ENCODE data around the gene HDAC4.
A peak's percentile ranks its signal among the peaks of the same experiment; 100 is the strongest.

Gene HDAC4

DNA sequence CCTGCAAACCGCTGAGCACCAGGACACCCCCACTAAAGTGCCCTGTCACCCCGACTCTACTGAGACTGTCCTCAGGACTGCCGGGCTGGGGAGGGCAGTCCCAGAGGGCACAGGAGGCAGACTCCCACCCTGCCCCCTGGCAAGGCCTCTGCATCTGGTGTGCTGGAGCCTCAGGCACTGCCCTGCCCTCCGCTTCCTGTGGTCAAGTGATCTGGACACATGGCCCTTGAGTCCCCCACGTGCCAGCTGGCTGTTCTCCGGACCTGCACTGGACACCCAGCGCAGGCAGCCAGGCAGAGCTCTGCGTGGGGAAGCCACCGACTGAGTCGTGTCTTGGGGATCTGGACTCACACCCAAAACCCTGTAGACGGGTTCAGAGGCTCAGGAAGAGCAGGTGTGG lies 335.3 kb downstream of the HDAC4 start:
- DNase-seq (ENCODE audit: low spot score), result no peak

DNA sequence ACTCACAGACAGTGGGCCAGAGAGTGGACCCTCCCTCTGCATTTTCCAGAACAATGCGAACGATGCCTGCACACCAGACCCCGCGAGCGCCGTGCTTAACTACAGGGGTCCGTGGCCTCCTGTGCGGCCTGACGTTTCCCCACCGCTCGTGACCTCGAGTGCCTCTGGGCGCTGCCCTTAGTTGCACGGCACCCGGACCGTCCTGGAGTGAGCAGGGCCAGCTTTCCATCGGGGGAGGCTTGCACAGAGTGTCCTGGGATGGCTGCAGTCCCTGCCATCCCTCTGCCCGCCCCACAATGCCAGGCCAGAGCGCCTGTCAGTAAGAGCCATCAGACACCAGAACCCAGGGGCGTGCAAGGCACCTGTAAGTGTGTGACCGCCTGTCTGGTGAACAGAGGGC lies 335.9 kb downstream of the HDAC4 start:
- DNase-seq (ENCODE audit: low spot score), result no peak

DNA sequence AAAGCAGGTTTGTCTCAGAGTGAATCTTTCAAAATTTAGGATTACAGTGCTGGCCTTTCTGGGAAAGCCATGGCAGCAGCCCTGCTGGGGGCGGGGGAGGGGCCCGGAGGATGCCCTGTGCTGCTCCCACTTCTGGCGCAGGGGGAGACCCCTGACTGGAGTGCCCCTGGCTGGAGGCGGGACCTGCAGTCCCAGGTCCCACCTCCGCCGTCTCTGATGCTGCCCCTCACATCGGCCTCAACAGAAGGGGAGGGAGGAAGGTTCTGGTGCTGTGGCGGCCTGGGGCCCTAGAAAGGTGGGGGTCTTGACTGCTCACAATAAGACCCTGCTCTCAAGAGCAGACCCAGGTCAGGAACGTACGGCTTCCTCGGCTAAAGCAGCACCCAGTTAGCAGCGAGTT lies 336.6 kb downstream of the HDAC4 start:
- DNase-seq (ENCODE audit: low spot score), result no peak

DNA sequence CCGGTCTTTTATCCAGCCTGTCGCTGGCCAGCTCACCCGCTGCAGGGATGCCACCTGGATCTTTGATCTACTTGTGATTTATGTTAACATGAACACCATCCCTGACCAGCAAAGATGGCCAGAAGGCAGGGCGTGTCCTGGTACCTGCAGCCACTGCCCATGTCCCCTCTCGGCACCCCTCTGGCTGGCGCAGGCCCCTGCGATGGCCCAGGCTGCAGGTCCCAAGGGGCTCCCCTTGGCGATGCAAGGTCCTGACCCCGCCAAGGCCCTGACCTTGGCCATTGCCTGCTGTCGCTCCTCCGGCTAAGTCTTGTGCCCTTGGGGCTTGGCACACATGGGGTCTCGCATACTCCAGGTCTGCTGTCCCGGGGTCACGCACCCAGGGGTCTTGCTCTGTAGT lies 338.1 kb downstream of the HDAC4 start:
- no peak for DNase-seq (ENCODE audit: low spot score)

DNA sequence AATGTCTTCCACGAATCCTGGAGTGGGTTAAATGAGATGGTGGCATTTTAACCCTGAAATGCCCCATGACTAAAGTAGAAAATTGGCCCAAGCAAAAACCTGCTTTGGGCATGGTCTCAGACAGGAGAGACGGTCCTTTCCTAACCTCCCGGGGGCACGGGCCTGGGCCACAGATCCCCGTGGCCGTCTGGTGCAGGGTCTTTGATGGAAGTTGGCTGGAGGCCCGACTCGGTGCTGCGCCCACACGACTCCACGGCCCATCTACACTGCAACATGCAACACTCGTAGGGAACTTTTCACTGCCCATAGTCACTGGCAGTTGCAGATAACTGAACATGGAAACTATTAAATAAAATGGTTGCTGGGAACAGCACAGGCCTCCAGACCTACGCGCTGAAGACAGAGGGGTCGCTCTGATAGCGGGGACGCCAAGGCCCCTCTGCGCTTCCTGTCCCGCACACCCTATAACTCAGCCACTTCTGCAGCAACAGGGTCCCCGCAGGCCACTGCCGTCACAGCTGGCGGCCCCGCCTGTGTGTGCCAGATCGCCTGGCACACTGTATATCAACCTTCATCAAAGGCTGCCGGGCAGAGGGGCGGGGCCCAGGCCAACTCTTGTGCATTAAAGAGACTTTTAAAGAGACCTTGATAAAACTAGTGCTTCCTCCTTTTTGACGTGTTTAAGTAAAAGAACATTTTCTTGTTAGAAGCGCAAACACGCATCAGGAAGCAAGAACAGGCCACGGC lies 338.8 kb downstream of the HDAC4 start:
- DNase-seq (ENCODE audit: low spot score), result no peak

DNA sequence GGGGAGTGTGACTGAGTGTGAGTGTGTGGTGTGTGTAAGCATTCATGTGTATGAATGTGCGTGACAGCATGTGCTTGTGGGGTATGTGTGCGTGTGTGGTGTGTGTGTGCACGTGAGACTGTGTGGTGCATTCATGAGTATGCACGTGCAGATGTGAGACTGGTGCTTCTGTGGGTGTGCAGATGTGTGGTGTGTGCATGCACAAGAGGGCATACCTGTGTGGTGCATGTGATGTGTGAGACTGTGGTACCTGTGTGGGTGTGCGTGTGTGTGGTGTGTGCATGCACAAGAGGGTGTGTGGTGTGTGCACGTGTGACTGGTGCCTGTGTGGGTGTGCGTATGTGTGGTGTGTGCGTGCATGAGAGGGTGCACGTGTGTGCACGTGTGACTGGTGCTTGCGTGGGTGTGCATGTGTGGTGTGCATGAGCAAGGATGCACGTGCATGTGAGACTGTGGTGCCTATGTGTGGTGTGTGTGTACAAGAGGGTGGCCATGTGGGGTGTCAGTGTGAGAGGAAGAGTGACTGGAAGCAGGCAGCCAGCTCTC lies 339.6 kb downstream of the HDAC4 start:
- DNase-seq (ENCODE audit: low spot score), result no peak

DNA sequence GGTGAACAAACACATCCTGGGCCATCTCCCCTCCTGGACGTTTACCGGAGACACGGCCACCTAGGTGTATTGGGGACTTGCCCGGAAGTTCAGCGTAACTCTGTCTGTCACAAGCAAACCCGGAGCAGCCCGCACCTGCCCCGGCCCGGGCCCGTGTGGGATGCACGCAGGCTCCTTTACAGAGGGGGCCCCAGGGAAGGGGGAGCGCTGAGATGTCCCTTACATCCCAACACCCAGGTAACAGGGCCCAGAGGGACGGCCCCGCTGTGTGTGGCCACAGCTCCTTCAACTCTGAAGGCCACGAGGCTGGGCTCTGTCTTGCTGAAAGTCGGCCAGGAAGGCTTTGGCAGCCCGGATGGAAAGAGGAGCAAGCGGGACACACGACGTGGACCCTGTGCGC lies 340.1 kb downstream of the HDAC4 start:
- DNase-seq (ENCODE audit: low spot score), result no peak

DNA sequence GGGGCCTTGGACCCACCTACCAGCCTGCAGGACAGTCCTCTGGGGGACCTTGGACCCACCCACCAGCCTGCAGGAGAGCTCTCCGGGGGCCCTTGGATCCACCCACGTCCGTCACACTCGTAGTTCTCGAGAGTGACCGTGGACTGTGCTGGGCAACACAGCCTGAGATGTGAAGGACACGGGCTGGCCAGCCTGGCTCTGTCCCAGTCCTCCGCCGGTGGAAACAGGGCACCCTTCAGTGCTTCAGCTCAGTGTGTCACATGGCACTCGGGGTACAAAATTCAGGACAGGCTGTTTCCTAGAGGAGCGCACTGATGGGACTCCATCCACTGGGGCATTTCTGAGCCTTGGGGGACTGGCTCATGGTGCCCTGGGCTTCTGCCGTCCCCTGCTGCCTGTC lies 341.0 kb downstream of the HDAC4 start:
- DNase-seq (ENCODE audit: low spot score), result no peak

DNA sequence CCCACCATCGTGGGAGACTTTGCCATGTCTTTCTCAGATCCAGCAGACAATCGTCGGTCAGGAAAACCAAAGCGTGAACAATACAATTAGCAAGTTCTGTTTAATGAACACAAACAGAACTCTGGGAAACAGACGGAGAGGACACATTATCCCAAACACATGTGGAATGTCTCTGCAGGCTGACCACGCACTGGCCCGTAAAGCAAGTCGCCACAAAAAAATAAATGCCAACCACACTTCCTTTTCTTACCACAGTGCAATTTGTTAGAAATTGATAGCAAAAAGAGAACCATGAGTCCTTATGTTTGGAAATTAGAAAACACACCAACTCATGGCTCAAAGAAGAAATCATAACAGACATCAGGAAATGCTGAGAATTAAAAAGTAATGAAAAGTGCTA lies 342.1 kb downstream of the HDAC4 start:
- DNase-seq (ENCODE audit: low spot score), result no peak

DNA sequence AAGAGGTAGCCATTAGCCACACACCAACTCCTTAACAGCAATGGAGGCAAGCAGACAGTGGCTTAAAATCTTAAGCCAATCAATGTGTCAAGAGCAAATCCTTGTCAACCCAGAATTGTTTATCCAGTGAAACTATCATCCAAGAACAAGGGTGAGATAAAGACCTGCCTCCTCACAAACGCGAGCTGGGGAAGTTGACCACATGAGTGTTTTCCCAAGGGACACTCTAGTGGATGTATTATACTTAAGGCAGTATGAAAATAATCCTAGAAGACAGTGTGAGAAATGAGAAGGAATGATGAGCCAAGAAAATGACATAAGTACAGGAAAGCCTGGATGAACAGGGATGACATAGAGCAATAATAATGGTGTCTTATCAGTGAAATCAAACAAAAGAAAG lies 343.3 kb downstream of the HDAC4 start:
- no peak for DNase-seq (ENCODE audit: low spot score)

DNA sequence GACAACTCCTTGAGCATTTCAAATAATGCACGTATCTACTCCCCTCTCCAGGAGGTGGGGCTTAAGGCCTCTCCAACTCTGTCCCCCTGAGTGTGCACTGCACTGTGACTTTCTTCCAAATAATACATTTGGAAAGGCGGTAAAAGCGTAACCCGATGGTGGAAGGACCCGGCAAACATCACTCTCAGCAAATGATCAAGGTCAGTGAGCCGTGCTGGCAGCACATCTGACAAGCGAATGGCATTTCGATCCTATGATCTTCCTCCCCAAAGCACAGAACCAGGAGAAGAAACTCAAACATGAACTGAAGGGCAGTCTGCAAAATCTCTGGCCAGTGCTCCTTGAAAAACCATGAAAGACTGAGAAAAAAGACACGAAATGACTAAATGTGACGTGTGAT lies 344.2 kb downstream of the HDAC4 start:
- no peak for DNase-seq (ENCODE audit: low spot score)

DNA sequence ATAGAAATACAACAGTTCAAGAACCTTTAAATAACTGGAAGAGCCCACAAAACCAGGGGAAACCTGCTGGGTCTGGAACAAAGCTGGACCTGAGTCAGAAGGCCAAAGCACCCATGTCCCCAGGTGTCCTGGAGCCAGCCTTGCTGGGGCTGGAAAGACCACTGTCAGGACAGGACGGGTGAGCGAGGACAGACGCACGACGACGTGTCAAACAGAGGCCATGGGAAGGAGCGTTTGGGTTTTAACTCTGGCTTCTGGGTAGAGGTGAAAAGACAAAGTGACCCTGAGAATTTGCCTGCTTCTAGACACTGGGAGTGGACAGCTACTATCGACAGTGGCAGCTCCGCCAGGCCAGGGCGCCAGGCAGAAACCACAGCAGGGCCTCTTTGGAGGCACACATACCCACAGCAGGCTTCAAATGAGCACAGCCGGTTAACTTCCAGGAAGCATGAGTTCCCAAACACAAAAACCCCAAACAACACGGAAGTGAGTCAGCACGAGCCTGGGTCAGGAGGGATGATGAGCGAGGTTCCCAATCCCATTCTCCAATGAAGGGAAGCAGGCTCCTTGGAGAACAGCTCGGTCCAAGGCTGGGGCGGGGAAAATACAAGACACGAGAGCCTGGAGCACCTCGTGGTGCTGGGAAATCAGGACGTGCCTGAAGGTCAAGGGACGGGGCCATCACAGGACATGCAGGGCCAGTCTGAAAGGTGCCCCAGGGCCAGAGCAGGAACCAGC lies 344.9 kb downstream of the HDAC4 start:
- DNase-seq (ENCODE audit: low spot score), result no peak

DNA sequence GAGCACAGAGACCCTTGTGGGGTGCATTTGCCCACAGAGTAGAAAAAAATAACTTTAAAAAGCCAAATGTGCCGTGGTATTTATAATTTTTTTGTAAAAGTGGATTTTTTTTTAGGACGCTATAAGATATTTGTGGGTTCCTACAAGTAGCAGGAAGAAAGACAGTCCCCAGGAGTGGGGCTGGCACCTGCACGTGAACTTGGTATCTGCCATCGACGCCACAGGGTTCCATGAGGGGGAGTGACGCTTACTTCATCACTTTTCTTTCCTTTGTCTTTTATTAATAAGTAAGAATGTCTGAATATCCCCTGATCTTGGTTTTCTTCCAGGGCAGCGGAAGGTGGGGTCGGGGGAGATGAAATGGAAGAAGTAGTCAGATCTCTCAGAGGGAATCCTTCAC lies 345.9 kb downstream of the HDAC4 start:
- no peak for DNase-seq (ENCODE audit: low spot score)

DNA sequence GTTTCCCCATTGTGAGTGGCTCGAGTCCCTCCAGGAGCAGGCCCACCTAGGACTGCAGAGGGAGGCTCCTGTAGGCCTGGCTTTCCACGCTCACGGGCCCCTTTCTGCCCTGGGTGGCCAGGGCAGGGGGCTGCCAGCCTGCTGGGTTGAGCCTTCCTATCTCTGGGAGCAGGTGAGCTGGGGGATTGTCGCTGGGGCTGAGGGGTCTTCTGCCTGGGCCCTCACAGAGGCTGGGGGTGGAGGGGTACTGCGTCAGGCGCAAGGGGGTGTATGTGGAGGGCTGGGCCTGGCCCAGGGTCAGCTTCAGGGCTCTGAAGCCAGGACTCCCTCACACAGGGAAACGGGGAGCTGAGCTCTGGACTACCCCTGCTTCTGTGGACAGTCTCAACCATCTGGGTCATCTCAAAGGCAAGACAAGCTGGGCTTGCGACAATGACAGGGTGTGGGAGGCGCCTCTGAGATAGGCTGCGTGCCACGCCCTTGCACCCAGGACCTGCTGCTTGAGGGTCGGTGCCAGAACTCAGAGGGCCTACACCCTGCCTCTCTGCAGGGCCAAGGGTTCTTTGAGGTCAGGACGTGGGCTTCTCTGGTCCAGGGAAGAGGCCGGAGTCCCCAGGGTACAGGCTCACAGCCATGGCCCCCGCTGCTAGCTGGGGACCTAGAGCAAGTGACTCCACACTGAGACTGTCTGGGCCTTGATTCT lies 346.9 kb downstream of the HDAC4 start:
- DNase-seq (ENCODE audit: low spot score), result no peak

DNA sequence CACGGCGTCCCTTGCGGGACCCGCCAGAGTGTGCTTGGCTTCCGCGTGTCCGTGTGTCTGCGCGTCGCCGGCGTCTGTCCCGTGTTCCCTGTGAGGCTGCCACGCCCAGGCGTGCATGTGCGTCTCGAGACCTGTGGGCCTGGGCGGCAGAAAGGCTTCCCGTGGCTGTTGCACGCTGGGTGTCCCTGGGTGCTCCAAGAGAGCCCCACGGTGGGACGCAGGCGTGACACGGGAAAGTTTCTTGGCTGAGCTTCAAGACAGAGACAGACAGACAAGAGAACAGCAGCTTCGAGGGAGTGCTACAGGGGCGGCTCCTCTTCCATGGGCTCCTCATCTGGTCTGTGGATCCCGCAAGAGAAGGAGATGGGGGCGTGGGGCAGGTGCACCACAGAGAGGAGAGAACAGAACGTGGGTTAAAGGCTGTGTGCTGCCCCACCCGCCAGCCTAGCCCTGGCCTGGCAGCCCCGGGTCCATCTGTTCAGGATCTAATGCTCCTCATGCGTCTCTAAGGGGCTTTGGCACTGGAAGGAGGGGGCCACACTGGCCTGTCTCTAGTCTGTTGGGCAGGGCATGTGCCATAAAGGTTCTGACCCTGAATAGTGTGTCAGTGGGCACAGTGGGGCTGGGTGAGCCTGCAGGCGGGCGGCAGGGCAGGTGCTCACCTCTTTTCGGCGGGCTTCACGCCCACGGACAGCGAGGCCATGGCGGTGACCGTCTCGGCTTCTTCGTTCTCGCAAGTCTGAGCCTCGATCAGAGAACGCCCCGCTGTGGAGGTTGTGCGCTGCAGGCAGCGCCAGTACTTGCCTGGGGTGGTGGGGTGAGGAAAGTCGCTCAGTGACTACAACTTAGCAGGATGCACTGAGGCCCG lies 347.8 kb downstream of the HDAC4 start:
- DNase-seq (ENCODE audit: low spot score), result peak; percentile 55

DNA sequence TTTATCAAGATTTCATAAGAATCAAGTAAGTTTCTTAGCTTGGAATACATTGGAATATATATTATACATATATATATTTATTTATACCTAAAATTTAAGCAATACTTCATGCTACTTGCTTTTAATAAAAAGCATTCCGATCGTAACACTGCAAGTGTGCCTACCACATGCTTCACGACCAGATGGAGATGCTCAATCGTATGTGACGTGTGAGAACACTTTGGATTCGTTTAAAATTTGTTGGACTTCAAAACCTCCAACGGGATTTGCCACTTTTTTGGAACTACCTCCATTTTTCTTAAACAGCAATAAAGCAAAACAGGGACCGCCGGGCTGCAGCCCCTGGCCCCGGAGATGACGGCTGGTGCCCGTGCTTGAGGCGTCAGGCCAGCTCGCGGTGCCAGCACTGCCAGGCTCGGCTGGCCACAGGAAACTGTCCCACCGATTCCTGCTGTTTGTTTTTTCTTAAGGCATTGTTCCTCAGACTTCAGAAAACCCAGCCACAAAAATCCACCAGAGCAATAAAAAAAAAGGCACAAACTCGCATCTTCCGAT lies 348.9 kb downstream of the HDAC4 start:
- DNase-seq (ENCODE audit: low spot score), result no peak

DNA sequence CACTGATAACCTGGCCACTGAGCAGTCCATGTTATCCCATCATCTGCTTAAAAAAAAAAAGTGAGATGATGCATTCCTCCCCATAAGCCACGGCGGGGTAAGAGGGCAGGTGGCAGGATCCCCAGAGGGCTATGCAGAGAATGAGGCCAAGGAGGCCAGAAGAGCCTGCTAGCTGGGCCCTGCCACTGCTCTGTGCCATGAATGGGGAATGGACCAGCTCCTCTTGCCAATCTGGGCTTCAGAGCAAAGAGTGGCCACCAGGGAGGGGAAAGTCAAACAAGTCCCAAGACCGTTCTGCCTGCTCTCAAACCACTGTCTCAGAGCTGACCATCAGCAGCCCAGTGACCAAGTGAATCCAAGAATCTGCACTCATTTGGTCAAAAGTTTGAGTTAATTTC lies 350.6 kb downstream of the HDAC4 start:
- DNase-seq (ENCODE audit: low spot score), result no peak

DNA sequence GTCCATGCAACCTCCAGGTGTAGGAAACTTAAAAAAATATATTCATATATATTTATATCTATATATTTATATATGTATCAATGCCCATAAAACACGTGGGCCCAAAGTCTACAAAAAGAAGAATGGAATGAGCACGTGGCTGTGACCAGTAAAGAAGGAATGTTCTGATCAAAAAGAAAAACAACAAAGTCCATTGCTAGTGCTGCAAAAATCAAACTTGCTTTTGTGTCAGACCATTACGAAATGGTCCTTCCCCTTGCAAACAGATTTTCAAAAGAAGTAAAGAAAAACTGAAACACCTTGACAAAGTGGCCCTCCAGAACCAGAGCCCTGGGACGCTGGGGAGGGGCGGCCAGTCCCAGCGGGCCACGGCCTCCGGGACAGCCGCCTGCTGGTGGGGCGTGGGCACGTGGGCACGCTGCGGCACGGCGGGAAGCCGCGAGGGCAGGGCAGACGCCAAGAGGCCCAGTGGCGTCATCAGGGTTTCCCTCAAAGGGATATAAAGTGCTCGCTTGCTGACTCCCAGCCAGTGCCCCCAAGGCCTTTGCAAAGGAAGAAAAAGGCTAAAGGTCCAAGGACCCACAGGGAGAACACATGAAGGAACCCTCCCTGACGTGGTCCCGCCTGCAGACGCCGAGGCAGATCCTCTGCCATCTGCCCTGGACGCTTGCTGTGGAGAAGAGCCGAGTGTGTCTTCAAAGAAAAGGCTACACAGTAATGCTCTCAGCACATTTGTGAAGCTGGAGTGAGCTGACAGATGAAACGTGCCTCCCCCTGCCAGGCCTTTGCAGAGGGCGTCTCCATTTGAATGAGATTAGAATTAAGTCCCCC lies 351.2 kb downstream of the HDAC4 start:
- peak; percentile 34 for DNase-seq (ENCODE audit: low spot score)

DNA sequence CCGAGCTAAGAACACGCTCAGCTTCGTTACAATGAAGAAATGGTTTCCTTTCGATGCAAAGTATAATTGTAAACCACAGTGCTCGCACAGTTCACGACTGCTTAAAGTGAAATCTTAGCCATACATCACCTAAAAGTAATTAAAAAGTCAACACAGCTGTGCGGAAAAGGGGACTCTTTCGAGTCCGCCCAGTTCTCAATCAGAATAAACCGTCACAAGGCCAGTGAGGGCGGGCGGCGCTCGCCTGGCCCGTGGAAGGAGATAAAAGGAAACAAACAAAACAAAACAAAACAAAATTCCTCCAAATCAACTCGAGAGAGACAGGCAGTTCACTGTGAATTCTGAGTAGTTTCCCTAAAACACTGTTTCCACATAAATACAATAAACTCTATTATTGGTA lies 352.1 kb downstream of the HDAC4 start:
- DNase-seq (ENCODE audit: low spot score), result no peak

DNA sequence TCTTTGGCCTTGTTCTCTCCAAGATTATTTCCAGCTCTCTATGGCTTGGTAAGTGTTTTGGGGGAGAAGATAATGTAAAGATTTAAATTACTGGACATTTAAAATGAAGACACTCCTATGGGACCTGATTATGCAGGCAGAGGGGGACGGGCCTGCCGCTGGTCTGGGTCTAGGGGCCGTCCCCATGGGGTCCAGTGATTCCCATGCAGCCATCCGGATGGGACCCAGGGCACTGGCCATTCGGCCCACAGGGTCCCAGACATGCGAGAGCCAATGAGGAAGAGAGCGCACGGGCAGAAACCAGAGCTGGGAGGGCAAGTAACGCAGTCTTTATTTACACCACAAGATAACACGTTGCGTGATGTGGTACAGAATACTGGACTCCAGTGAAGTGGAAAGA lies 353.0 kb downstream of the HDAC4 start:
- DNase-seq (ENCODE audit: low spot score), result peak; percentile 33

DNA sequence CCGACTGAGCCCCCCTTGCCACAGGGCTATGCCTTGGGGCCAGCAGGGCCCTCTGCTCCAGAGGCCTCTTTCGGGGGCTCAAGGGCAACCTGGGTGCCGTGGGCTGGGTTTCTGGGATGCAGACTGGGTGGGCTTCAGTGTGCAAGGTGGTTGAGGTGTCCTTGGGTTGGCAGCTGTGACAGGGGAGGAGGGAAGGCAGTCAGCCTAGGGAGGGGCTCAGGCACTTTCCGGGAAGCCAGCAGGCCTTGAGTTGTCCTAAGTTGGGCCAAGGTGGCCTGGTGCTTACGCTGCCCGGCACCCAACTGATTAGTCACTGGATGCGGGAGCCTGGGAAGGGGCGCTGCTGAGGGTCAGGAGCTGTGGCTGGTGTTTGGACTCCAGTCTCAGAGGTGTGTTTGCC lies 353.4 kb downstream of the HDAC4 start:
- DNase-seq (ENCODE audit: low spot score), result no peak
